ENCODE data around the gene LMBR1. TPM values are rescaled to one million over a fixed set of nuclear protein-coding genes. Genes with fewer than 3 reads are reported as not detected.

The LMBR1 gene
- total RNA-seq, 2 experiments from 2014 or later = 42.7 to 50.6 TPM

- H3K9me3 Mint-ChIP-seq = no peaks in the 10 kb centered on the region
- H3K4me3 Mint-ChIP-seq = no peak overlapping the region
- intact Hi-C loops (cut with micrococcal nuclease) = no loop called here
- no peak for TF ChIP-seq CTCF (IDR thresholded peaks at IDR 0.05)
- no peaks in the 10 kb centered on the region for H3K27me3 Mint-ChIP-seq
- no peaks in the 10 kb centered on the region for H3K4me1 Mint-ChIP-seq (ENCODE audit: low read depth)
- ChIA-PET CTCF (no interaction called here), POLR2A (no interaction called here)
- ATAC-seq (no peak), DNase-seq (no peak)
- no peak overlapping the region for H3K27ac Mint-ChIP-seq
- peaks cover 19% of the 10 kb centered on the region for H3K36me3 Mint-ChIP-seq (ENCODE audit: low read depth)
Measured at GRCh38 chr7:156677374-156678054, 215.5 kb downstream of the LMBR1 start.

- intact Hi-C loops (cut with micrococcal nuclease) = no loop called here
- ChIA-PET POLR2A (no interaction called here), CTCF (no interaction called here)
- H3K4me3 Mint-ChIP-seq = no peak overlapping the region
- no peak for ATAC-seq
- DNase-seq = no peak
- no peaks in the 10 kb centered on the region for H3K27me3 Mint-ChIP-seq
- no peaks in the 10 kb centered on the region for H3K4me1 Mint-ChIP-seq (ENCODE audit: low read depth)
- no peak overlapping the region for H3K27ac Mint-ChIP-seq
- TF ChIP-seq CTCF (IDR thresholded peaks at IDR 0.05) = no peak
- peaks cover 19% of the 10 kb centered on the region for H3K36me3 Mint-ChIP-seq (ENCODE audit: low read depth)
- no peaks in the 10 kb centered on the region for H3K9me3 Mint-ChIP-seq
Measured at GRCh38 chr7:156676263-156676662, 216.7 kb downstream of the LMBR1 start.

DNA sequence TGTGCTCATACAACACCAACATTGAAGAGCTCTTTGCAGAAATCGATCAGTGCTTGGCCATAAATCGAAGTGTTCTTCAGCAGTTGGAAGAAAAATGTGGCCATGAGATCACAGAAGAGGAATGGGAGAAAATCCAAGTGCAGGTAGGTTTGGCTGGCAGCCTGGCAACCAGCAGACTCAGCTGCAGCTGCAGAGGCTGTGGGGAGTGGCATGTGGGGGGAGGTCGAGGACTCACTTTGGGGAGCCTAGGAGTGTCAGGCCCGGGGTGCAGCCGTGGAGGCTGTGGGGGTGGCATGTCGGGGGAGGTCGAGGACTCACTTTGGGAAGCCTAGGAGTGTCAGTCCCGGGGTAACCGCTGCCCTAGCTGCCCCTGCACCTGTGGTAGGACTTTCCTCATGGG, 217.3 kb downstream of the LMBR1 start:
- H3K4me3 Mint-ChIP-seq = no peak overlapping the region
- H3K27ac Mint-ChIP-seq = no peak overlapping the region
- CTCF ChIA-PET = no interaction called here
- H3K9me3 Mint-ChIP-seq = no peaks in the 10 kb centered on the region
- POLR2A ChIA-PET = no interaction called here
- ATAC-seq (no peak), DNase-seq (no peak)
- peaks cover 19% of the 10 kb centered on the region for H3K36me3 Mint-ChIP-seq (ENCODE audit: low read depth)
- no peak for TF ChIP-seq CTCF (IDR thresholded peaks at IDR 0.05)
- no peaks in the 10 kb centered on the region for H3K27me3 Mint-ChIP-seq
- H3K4me1 Mint-ChIP-seq (ENCODE audit: low read depth) = no peaks in the 10 kb centered on the region
- intact Hi-C loops (cut with micrococcal nuclease) = no loop called here

GRCh38 chr7:156673902-156674301, 219.1 kb downstream of the LMBR1 start:
- Mint-ChIP-seq H3K9me3 (no peaks in the 10 kb centered on the region), H3K27me3 (no peaks in the 10 kb centered on the region), H3K36me3 (ENCODE audit: low read depth) (peaks cover 16% of the 10 kb centered on the region), H3K4me3 (no peak overlapping the region), H3K27ac (no peak overlapping the region), H3K4me1 (ENCODE audit: low read depth) (no peaks in the 10 kb centered on the region)
- ChIA-PET POLR2A (no interaction called here), CTCF (interaction anchor here (0.7 kb wide), 1 partner anchor 158 kb away, joined by 3 read pairs; no protein-coding TSS in a partner anchor)
- DNase-seq (no peak), ATAC-seq (no peak)
- TF ChIP-seq CTCF (IDR thresholded peaks at IDR 0.05) = no peak
- intact Hi-C loops (cut with micrococcal nuclease) = no loop called here

GRCh38 chr7:156673454-156673853, 219.5 kb downstream of the LMBR1 start:
- H3K36me3 Mint-ChIP-seq (ENCODE audit: low read depth) = peaks cover 12% of the 10 kb centered on the region
- CTCF ChIA-PET = interaction anchor here (0.7 kb wide), 1 partner anchor 159 kb away, joined by 3 read pairs; no protein-coding TSS in a partner anchor
- H3K27me3 Mint-ChIP-seq = no peaks in the 10 kb centered on the region
- intact Hi-C loops (cut with micrococcal nuclease) = no loop called here
- no peak for DNase-seq
- H3K4me3 Mint-ChIP-seq = no peak overlapping the region
- no peaks in the 10 kb centered on the region for H3K9me3 Mint-ChIP-seq
- no peaks in the 10 kb centered on the region for H3K4me1 Mint-ChIP-seq (ENCODE audit: low read depth)
- no peak for ATAC-seq
- TF ChIP-seq CTCF (IDR thresholded peaks at IDR 0.05) = no peak
- H3K27ac Mint-ChIP-seq = no peak overlapping the region
- POLR2A ChIA-PET = no interaction called here
